Measurements from ENCODE around the gene CALHM3.

GRCh38 chr10:103439776-103440175 lies 39.3 kb downstream of the CALHM3 start:
- TF ChIP-seq, protein P1, sequence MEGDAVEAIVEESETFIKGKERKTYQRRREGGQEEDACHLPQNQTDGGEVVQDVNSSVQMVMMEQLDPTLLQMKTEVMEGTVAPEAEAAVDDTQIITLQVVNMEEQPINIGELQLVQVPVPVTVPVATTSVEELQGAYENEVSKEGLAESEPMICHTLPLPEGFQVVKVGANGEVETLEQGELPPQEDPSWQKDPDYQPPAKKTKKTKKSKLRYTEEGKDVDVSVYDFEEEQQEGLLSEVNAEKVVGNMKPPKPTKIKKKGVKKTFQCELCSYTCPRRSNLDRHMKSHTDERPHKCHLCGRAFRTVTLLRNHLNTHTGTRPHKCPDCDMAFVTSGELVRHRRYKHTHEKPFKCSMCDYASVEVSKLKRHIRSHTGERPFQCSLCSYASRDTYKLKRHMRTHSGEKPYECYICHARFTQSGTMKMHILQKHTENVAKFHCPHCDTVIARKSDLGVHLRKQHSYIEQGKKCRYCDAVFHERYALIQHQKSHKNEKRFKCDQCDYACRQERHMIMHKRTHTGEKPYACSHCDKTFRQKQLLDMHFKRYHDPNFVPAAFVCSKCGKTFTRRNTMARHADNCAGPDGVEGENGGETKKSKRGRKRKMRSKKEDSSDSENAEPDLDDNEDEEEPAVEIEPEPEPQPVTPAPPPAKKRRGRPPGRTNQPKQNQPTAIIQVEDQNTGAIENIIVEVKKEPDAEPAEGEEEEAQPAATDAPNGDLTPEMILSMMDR (conservative IDR thresholded peaks at IDR 0.05; ENCODE audit: low read depth in 2 of 2) = no peak
- no peak for TF ChIP-seq EZH2 (IDR thresholded peaks at IDR 0.05; ENCODE audit: low read depth, unreplicated experiment)
- no peak for TF ChIP-seq POLR2AphosphoS5 (IDR thresholded peaks at IDR 0.05; ENCODE audit: low read depth)
- no peak for TF ChIP-seq EZH2phosphoT487 (IDR thresholded peaks at IDR 0.05; ENCODE audit: unreplicated experiment)
- TF ChIP-seq JUNB (IDR thresholded peaks at IDR 0.05; ENCODE audit: unreplicated experiment) = no peak
- no peak for TF ChIP-seq REST (IDR thresholded peaks at IDR 0.05; ENCODE audit: unreplicated experiment)

Data from GM23338 (cell line).